ENCODE measurements around the gene IL17A.

IL17A gene

GRCh38 chr6:52217761-52218160 is 31.6 kb downstream of the IL17A start:
- no peak for DNase-seq

GRCh38 chr6:52221302-52221701 is 35.1 kb downstream of the IL17A start:
- DNase-seq, result peak; percentile 50 to 56

- DNase-seq, result peak; percentile 68 to 71
Observed at GRCh38 chr6:52227495-52227894, 41.3 kb downstream of the IL17A start.

- DNase-seq, result no peak
Observed at GRCh38 chr6:52230685-52231084, 44.5 kb downstream of the IL17A start.

- DNase-seq, result peak in 1 of 2 donors; percentile 26
Observed at GRCh38 chr6:52231406-52232127, 45.4 kb downstream of the IL17A start.

GRCh38 chr6:52233005-52233404 is 46.8 kb downstream of the IL17A start:
- DNase-seq, result no peak

GRCh38 chr6:52233975-52234823 is 48.0 kb downstream of the IL17A start:
- peak; percentile 26 to 54 for DNase-seq

Measured in stimulated activated CD4-positive, alpha-beta T cell treated with anti-CD3 and anti-CD28 coated beads, Interleukin-2, amount 100 ng/mL, for 24 hours (primary cell).